ENCODE results near the gene ZNF503.

The ZNF503 gene

DNA sequence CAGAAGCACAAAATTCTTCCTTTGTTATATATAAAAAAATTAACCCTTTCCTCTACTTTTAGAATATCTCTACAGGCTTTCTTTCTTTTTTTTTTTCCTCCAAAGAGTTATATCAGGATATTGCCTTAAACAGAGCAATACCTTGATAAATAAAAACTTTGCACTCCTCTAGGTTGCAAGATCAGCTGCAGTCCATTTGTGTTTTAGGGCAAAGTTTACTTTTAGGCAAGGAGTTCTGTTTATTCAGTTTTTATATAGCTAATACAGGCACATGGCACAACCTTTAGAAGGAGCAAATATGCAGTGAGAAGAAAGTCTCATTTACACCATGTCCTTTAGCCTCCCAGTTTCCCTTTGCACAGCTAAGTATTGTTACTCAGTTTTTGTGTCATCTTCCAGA lies 40.1 kb upstream of the ZNF503 start:
- TF ChIP-seq TAF1 (IDR thresholded peaks at IDR 0.05; ENCODE audit: low read depth, low read length) (no peak), SPI1 (IDR thresholded peaks at IDR 0.05; ENCODE audit: low read depth, low read length) (no peak), POU2F2 (IDR thresholded peaks at IDR 0.05; ENCODE audit: low read depth, low read length) (no peak), POLR2A (IDR thresholded peaks at IDR 0.05; ENCODE audit: low read depth, low read length) (no peak), POLR2AphosphoS5 (IDR thresholded peaks at IDR 0.05; ENCODE audit: low read depth, low read length) (no peak), PAX5 (IDR thresholded peaks at IDR 0.05; ENCODE audit: insufficient read depth, low read length, severe bottlenecking) (no peak)
- FAIRE-seq (no peak), DNase-seq (ENCODE audit: insufficient read length, low spot score) (no peak)

DNA sequence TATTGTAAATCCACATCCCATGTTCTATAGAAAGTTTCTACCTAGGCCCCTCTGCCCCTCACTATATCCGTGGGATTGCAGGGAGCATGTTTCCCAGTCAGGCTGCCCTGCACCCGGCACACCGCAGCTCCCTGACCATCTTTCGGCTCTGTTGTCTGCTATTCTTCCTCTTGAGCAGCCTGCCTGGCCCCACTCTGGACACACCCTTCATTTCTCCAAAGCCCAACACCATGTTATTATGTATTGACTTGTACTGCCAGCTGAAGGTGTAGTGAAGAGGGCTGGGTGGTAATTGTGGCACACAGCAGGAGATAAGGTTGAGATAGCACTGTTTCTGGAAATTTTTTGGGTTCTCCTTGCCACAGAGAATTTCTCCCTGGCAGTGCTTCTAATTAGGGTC lies 39.6 kb upstream of the ZNF503 start:
- DNase-seq (ENCODE audit: insufficient read length, low spot score) (no peak), FAIRE-seq (no peak)
- TF ChIP-seq PAX5 (IDR thresholded peaks at IDR 0.05; ENCODE audit: insufficient read depth, low read length, severe bottlenecking) = no peak
- TF ChIP-seq POLR2A (IDR thresholded peaks at IDR 0.05; ENCODE audit: low read depth, low read length) = no peak
- TF ChIP-seq POLR2AphosphoS5 (IDR thresholded peaks at IDR 0.05; ENCODE audit: low read depth, low read length) = no peak
- TF ChIP-seq TAF1 (IDR thresholded peaks at IDR 0.05; ENCODE audit: low read depth, low read length) = no peak
- TF ChIP-seq SPI1 (IDR thresholded peaks at IDR 0.05; ENCODE audit: low read depth, low read length) = no peak
- TF ChIP-seq POU2F2 (IDR thresholded peaks at IDR 0.05; ENCODE audit: low read depth, low read length) = no peak

DNA sequence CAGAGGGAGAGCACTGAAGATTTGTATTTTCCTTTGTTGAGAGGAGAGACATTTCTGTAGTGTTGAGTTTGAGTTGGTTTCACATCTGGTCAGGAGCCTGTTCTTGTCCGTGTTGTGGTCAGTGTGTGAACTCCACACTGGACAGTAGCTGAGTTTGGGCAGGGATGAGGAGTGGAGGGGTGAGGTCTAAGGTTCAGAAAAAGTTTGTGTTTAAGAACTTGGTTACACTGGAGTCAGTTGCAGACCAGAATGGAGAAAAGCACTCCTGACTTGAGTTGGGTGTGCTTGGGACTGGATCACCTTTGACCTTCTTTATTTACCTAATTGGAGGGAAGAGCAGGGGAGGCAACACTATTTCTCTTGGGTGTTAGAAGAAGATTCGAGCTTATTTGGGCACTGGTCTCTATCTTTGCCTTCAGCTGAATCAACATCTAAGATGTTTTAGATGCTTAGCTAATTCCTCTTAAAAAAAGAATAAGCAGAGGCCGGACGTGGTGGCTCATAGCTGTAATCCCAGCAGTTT lies 38.8 kb upstream of the ZNF503 start:
- no peak for FAIRE-seq
- DNase-seq (ENCODE audit: insufficient read length, low spot score) = no peak
- TF ChIP-seq POU2F2 (IDR thresholded peaks at IDR 0.05; ENCODE audit: low read depth, low read length) (no peak), TAF1 (IDR thresholded peaks at IDR 0.05; ENCODE audit: low read depth, low read length) (no peak), SPI1 (IDR thresholded peaks at IDR 0.05; ENCODE audit: low read depth, low read length) (no peak), PAX5 (IDR thresholded peaks at IDR 0.05; ENCODE audit: insufficient read depth, low read length, severe bottlenecking) (no peak), POLR2AphosphoS5 (IDR thresholded peaks at IDR 0.05; ENCODE audit: low read depth, low read length) (no peak), POLR2A (IDR thresholded peaks at IDR 0.05; ENCODE audit: low read depth, low read length) (no peak)

DNA sequence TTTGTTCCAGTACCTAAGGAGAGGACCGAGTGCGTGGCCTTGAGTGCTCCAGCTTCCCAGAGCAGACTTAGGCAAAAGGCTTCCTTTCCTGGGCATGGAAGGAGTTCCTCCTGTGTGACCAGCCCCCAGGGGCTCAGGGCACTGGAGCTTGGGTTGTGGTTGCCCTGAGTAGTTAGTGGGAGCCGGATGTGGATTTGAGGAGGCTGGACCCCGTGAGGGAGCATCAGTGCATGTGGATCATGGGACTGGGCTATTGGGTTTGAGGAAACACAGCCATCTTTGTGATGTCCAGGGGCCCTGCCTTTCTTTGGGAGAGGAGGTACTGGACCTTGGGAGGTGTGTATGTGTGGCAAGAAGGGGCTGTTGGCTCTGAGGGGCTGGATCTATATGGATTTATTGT lies 38.2 kb upstream of the ZNF503 start:
- FAIRE-seq (no peak), DNase-seq (ENCODE audit: insufficient read length, low spot score) (no peak)

DNA sequence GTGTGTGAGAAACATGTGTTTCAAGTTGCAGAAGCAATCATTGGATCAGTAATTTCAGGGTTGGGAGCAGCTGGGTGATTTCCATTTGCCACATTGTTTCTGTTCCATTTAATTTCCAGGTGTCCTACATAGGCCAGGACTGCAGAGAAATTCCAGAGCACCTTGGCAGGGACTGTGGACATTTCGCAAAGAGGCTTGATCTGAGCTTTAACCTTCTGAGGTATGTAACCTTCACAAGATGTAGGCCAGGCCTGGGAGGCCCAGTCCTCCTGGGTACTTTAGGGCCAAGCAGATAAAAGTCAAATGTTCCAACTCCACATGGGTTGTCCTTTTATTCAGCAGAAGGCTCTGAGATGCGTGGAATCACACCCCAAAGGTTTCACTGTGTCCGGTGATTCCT lies 36.7 kb upstream of the ZNF503 start:
- no peak for TF ChIP-seq TAF1 (IDR thresholded peaks at IDR 0.05; ENCODE audit: low read depth, low read length)
- no peak for TF ChIP-seq POU2F2 (IDR thresholded peaks at IDR 0.05; ENCODE audit: low read depth, low read length)
- no peak for TF ChIP-seq PAX5 (IDR thresholded peaks at IDR 0.05; ENCODE audit: insufficient read depth, low read length, severe bottlenecking)
- no peak for TF ChIP-seq POLR2AphosphoS5 (IDR thresholded peaks at IDR 0.05; ENCODE audit: low read depth, low read length)
- no peak for TF ChIP-seq SPI1 (IDR thresholded peaks at IDR 0.05; ENCODE audit: low read depth, low read length)
- TF ChIP-seq POLR2A (IDR thresholded peaks at IDR 0.05; ENCODE audit: low read depth, low read length) = no peak
- DNase-seq (ENCODE audit: insufficient read length, low spot score) (no peak), FAIRE-seq (no peak)

More for the DNA sequence above, 38.2 kb upstream of the ZNF503 start:
- no peak for TF ChIP-seq POLR2AphosphoS5 (IDR thresholded peaks at IDR 0.05; ENCODE audit: low read depth, low read length)
- no peak for TF ChIP-seq PAX5 (IDR thresholded peaks at IDR 0.05; ENCODE audit: insufficient read depth, low read length, severe bottlenecking)
- no peak for TF ChIP-seq SPI1 (IDR thresholded peaks at IDR 0.05; ENCODE audit: low read depth, low read length)
- TF ChIP-seq POU2F2 (IDR thresholded peaks at IDR 0.05; ENCODE audit: low read depth, low read length) = no peak
- no peak for TF ChIP-seq TAF1 (IDR thresholded peaks at IDR 0.05; ENCODE audit: low read depth, low read length)
- no peak for TF ChIP-seq POLR2A (IDR thresholded peaks at IDR 0.05; ENCODE audit: low read depth, low read length)

DNA sequence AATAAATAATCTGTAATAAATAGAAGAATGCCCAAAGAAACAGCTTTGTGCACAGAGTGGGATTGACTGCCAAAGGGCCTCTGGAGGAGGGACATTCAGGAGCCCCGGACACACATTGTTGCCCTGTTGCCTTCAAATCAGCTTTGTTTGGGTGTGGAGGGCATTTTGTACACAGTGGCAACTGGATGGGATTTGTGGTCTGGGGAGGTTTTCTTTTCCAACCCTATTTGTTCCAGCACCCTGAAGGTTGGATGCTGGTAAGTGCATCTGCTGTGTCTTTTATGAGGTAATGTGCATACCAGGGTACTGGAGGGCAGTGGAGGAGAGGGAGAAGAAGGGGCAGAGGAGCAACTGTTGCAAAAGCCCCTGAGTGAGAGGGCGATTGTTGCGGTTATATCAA lies 36.1 kb upstream of the ZNF503 start:
- DNase-seq (ENCODE audit: insufficient read length, low spot score) (no peak), FAIRE-seq (no peak)
- TF ChIP-seq PAX5 (IDR thresholded peaks at IDR 0.05; ENCODE audit: insufficient read depth, low read length, severe bottlenecking) = no peak
- TF ChIP-seq SPI1 (IDR thresholded peaks at IDR 0.05; ENCODE audit: low read depth, low read length) = no peak
- TF ChIP-seq POLR2A (IDR thresholded peaks at IDR 0.05; ENCODE audit: low read depth, low read length) = no peak
- no peak for TF ChIP-seq TAF1 (IDR thresholded peaks at IDR 0.05; ENCODE audit: low read depth, low read length)
- TF ChIP-seq POU2F2 (IDR thresholded peaks at IDR 0.05; ENCODE audit: low read depth, low read length) = no peak
- no peak for TF ChIP-seq POLR2AphosphoS5 (IDR thresholded peaks at IDR 0.05; ENCODE audit: low read depth, low read length)

DNA sequence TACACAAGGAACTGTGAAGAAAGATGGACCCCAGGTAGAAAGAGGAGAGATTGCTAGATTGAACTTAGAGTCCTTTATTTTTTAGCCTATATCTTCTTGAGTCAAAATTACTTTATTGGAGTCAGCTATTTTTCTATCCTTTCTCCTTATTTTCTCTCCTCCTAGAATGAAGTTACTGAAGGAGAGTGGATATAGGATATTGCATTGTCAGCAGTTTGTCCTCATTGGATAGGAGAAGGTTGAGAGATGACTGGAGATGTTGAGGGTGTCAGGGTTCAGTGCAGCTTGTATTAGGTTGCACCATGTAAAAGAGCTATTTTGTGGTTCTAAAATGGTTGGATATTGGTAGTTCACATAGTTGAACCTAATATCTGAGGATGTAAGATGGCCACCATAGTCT lies 35.3 kb upstream of the ZNF503 start:
- TF ChIP-seq POU2F2 (IDR thresholded peaks at IDR 0.05; ENCODE audit: low read depth, low read length) = no peak
- no peak for TF ChIP-seq PAX5 (IDR thresholded peaks at IDR 0.05; ENCODE audit: insufficient read depth, low read length, severe bottlenecking)
- TF ChIP-seq POLR2A (IDR thresholded peaks at IDR 0.05; ENCODE audit: low read depth, low read length) = no peak
- TF ChIP-seq POLR2AphosphoS5 (IDR thresholded peaks at IDR 0.05; ENCODE audit: low read depth, low read length) = no peak
- no peak for DNase-seq (ENCODE audit: insufficient read length, low spot score)
- FAIRE-seq = no peak

DNA sequence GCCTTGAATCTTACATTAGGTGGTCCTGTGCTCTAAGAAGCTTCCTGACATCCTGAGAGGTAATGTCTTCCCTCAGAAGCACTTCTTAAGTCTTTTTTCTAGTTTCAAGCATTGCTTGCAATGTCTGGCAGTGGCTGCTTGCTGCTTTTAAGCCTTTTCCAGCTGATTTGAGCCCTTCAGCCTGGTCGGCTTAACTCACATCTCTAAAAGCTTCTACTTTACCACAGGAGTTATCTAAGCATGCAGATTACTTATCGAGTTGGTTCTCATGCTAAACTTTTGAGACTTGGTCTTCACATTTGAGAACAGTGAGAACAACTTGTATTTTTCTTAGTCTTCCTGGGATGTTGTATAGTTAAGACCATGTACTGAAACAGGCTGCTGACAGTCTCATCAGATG lies 33.7 kb upstream of the ZNF503 start:
- no peak for FAIRE-seq
- DNase-seq (ENCODE audit: insufficient read length, low spot score) = no peak
- TF ChIP-seq POLR2A (IDR thresholded peaks at IDR 0.05; ENCODE audit: low read depth, low read length) = no peak
- TF ChIP-seq POLR2AphosphoS5 (IDR thresholded peaks at IDR 0.05; ENCODE audit: low read depth, low read length) = no peak
- no peak for TF ChIP-seq SPI1 (IDR thresholded peaks at IDR 0.05; ENCODE audit: low read depth, low read length)
- TF ChIP-seq PAX5 (IDR thresholded peaks at IDR 0.05; ENCODE audit: insufficient read depth, low read length, severe bottlenecking) = no peak
- no peak for TF ChIP-seq POU2F2 (IDR thresholded peaks at IDR 0.05; ENCODE audit: low read depth, low read length)
- no peak for TF ChIP-seq TAF1 (IDR thresholded peaks at IDR 0.05; ENCODE audit: low read depth, low read length)

DNA sequence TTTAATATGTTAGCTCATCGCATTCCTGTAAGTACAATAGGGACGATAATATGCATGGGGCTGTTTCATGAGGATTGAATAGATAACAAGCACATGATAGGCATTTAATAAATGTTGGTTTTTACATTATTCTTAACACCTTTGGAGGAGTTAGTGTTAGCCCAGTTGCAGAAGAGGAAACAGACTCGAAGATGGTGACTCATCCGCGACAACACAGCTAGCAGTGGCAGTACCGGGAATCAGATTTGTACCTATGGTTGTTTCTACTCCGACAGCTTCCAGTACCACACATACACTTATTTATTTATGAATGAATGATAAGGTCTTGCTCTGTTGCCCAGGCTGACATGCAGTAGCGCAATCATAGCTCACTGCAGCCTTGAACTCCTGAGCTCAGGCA lies 32.7 kb upstream of the ZNF503 start:
- no peak for TF ChIP-seq SPI1 (IDR thresholded peaks at IDR 0.05; ENCODE audit: low read depth, low read length)
- no peak for TF ChIP-seq POLR2AphosphoS5 (IDR thresholded peaks at IDR 0.05; ENCODE audit: low read depth, low read length)
- no peak for TF ChIP-seq POU2F2 (IDR thresholded peaks at IDR 0.05; ENCODE audit: low read depth, low read length)
- no peak for TF ChIP-seq TAF1 (IDR thresholded peaks at IDR 0.05; ENCODE audit: low read depth, low read length)
- no peak for TF ChIP-seq PAX5 (IDR thresholded peaks at IDR 0.05; ENCODE audit: insufficient read depth, low read length, severe bottlenecking)
- TF ChIP-seq POLR2A (IDR thresholded peaks at IDR 0.05; ENCODE audit: low read depth, low read length) = no peak
- DNase-seq (ENCODE audit: insufficient read length, low spot score) (no peak), FAIRE-seq (no peak)

DNA sequence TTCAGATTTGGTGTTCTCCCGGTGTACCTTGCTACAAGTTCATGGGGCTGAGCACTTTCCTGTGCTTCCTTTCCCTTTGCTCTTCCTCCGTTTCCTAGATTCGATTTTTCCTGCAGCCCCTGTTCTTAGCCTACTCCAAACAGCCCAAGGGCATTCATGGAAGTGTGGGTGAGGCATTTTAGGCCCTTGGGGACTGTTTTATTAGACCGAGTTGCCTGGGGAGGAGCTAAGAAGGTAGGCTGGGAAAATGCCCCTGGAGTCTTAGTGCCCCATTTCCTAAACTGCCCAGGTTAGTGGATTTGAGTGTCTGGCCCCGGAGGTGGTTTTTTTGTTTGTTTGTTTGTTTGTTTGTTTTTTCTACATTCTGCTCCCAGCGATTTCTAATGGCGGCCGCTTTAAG lies 31.7 kb upstream of the ZNF503 start:
- TF ChIP-seq POLR2A (IDR thresholded peaks at IDR 0.05; ENCODE audit: low read depth, low read length) (no peak), PAX5 (IDR thresholded peaks at IDR 0.05; ENCODE audit: insufficient read depth, low read length, severe bottlenecking) (no peak), TAF1 (IDR thresholded peaks at IDR 0.05; ENCODE audit: low read depth, low read length) (no peak), SPI1 (IDR thresholded peaks at IDR 0.05; ENCODE audit: low read depth, low read length) (no peak), POLR2AphosphoS5 (IDR thresholded peaks at IDR 0.05; ENCODE audit: low read depth, low read length) (no peak), POU2F2 (IDR thresholded peaks at IDR 0.05; ENCODE audit: low read depth, low read length) (no peak)
- FAIRE-seq (no peak), DNase-seq (ENCODE audit: insufficient read length, low spot score) (no peak)

All from GM12891 (cell line).